GM18505 (cell line): ENCODE results near the gene C11orf65.
"Not testable (repeated sequence)": the region's sequence is repeated elsewhere in the genome, so short reads cannot be mapped to it uniquely, and the experiment has no call there.

Experiments
- ATAC-seq: cut with Tn5 transposase; IDR thresholded peaks from one replicate; pipeline ENCODE4 v1.9.1; 2021; ENCODE audit not compliant: unreplicated experiment
- POLR2A ChIP-seq: IDR thresholded peaks from 4 replicates; pipeline ENCODE4 v1.6.1; 2011; ENCODE audit warnings: borderline replicate concordance; ENCODE audit not compliant: insufficient read depth, insufficient read length; ENCODE audit errors: extremely low read depth

C11orf65 gene

DNA sequence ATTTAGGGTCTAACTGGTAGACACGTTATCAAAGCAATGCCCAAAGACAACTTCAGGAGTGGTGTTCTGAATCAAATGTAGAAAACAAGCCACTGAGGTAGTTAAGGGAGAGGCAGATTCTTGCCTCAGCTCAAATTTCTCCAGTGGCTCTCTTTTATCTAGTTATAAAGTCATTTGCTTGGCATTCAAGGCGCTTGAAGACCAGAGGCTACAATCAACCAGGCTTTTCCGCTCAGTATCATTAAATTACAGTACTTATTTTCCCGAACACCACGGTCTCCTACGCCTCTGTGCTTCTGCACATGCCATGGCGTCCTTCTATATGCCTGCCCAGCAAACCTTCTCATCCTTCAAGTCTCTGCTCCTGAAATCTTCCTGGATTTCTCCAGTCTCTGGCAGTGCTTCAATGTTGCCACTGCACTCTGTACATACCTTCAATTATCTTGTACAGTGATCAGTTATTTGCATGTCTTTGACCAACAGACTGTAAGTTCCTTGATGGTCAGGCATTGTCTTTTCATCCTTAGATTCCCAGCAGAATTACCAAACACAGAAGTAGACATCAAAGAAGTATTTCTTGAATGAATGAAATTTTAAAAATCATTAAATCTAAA, 29.4 kb upstream of the C11orf65 start:
- no peak for ATAC-seq
- no peak for TF ChIP-seq POLR2A

GRCh38 chr11:108495326-108495725, 28.0 kb upstream of the C11orf65 start:
- TF ChIP-seq POLR2A: no peak
- no peak for ATAC-seq

DNA sequence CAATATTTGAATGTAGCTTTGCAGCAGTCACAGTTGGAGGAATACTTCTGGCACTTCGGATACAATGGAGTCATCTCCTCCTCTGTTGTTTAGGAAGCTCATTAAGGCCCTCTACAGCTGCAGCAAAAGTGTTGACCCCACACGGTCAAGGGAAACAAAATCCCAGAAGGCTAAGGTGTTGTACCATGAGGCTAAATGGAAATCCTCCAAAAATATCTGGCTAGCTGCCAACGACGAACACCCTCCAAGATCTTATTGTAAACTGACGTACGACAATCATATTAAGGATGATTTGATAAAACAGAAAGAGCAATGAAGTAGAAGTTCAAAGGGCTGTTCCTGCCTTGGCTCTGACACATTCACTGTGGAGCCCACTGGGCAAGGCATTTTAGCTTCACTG, 26.9 kb upstream of the C11orf65 start:
- ATAC-seq: no peak
- TF ChIP-seq POLR2A: no peak

DNA sequence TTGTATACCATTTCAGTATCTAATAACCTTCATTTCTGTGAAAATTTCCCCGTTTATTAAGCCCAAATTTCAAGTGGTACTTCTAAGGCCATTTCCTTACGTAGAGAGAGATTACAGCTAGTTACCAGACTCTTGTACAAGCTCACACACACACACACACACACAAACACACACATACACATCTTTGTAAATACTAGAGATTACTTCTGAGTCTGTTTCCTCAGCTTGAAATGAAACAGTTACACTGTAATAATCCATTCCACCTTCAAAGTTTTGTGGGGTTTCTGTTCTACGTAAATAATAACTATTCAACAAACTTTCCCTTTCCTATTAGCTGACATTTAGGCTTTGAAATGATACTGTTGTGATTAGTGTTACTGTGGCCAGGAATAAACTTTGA, 24.6 kb upstream of the C11orf65 start:
- no peak for TF ChIP-seq POLR2A
- ATAC-seq: no peak

DNA sequence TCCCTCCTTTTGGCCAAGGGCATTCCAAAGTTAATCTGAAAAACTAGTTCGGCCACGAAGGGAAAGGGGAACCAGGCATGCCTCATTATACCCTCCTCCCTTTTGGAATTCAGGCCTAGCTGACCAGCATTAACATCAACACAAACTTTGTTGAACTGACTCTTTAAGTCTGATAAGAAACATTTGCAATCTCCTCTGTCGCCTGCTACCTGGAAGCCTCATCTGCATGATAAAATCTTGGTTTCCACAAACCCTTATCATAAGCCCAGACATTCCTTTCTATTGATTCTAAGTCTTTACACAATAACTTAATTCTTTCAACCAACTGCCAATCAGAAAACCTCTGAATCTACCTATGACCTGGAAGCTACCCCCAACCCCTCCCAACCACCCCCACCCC, 19.5 kb upstream of the C11orf65 start:
- TF ChIP-seq POLR2A: no peak
- ATAC-seq: no peak

DNA sequence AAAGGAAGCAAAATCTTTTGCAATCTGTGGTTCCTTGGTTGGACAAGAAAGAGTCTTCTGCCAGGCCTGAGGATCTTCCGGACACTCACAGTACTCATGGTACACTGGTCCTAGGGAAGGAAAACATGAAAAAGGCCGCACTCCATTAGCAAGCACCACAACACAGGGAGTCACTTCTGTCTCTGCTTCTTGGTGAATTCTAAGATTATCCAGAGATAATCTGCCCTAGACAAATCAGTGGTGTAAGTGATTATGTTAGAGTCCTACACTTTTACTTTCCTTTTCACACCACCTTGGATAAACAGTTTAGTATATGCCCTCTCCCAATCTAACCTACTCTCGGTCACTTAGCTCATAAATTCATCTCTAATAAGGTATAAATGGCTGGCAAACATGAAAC, 19.0 kb upstream of the C11orf65 start:
- ATAC-seq: no peak
- TF ChIP-seq POLR2A: no peak

DNA sequence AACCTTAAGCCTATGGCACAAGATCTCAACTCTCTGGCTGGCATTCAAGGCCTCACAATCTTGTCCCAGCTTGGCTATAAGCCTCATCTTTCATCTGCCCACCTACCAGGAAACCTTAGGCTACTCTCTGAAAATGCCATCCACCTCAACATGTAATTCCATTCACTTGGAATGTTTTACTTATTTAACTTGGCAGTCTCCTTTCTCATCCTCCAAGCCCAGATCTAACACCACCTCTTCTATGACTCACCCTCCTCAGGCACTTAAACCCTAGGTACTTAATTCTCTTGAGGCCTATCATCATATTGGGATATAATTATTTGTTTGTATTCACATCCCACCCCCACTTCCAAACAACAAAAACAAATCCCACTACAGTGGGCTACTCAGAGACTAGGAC, 15.8 kb upstream of the C11orf65 start:
- TF ChIP-seq POLR2A: no peak
- ATAC-seq: no peak

- ATAC-seq: no peak
- no peak for TF ChIP-seq POLR2A
These were observed 7.5 kb upstream of the C11orf65 start for GRCh38 chr11:108474664-108475463.

- TF ChIP-seq POLR2A: no peak
- no peak for ATAC-seq
These were observed 5.4 kb upstream of the C11orf65 start for GRCh38 chr11:108472681-108473080.

- no peak for ATAC-seq
- no peak for TF ChIP-seq POLR2A
These were observed 1.1 kb upstream of the C11orf65 start for GRCh38 chr11:108468478-108468864.

DNA sequence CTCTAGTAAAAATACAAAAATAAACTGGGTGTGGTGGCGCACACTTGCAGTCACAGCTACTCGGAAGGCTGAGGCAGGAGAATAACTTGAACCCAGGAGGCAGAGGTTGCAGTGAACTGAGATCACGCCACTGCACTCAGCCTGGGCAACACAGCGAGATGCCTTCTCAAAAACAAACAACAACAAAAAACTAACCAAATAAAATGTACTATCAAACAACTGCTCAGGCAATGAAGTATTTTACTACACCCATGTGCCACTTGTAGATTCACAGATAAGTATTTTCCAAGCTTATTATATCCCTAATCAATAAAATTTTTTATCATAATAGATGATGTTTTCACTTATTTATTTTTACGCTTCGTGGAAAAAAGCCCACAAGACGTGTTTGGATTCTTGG, 924 bp downstream of the C11orf65 start:
- ATAC-seq: no peak
- no peak for TF ChIP-seq POLR2A

DNA sequence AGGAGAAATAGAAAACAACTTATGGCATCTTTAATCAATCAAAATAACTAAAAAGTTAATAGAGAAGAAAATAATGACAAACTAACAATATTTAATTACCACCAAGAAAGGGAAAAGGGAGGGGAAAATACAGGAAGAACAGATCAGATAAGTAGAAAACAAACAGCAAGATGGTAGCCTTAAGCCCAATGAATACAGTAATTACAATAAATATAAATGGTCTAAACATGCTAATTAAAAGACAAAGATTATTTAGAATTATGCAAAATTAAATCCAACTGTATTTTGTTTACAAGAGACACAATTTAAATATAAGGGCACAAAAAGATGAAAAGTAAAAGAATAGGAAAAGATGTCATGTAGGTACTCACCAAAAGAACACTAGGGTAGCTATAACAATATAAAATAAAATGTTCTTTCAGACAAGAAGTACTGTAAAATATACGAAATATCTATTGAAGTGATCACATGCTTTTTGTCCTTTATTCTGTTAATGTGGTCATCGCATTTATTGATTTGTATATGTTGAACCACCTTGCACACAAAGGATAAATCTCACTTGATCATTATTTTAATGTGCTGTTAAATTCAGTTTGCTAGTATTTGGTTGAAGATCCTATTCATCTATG, 14.0 kb downstream of the C11orf65 start:
- no peak for TF ChIP-seq POLR2A
- no peak for ATAC-seq

GRCh38 chr11:108441445-108441844, 25.9 kb downstream of the C11orf65 start:
- ATAC-seq: not testable (repeated sequence)

- no peak for TF ChIP-seq POLR2A
- ATAC-seq: no peak
These were observed 30.7 kb downstream of the C11orf65 start for GRCh38 chr11:108436594-108436993.
